Right cardiac atrium (tissue), 5 donors: ENCODE data around the gene ACTN3. TPM values are rescaled to one million over a fixed set of nuclear protein-coding genes. Genes with fewer than 3 reads are reported as not detected.
A peak's percentile ranks its signal among the peaks of the same experiment; 100 is the strongest.
"Not testable (repeated sequence)": the region's sequence is repeated elsewhere in the genome, so short reads cannot be mapped to it uniquely, and the experiment has no call there.

Experiments
- ATAC-seq, 2 donors: fragments of 200-7000 bp; cut with Tn5 transposase; one replicate each; pipeline versions ENCODE4 v1.8.0 to v1.9.1; 2020; ENCODE audit warnings: moderate library complexity in 2 of 2, mild to moderate bottlenecking in 1 of 2
- DNase-seq, 3 donors: peaks; one replicate each; pipeline ENCODE4 v3.0.0-alpha.2; 2020
- H3K27ac ChIP-seq: one replicate; pipeline ENCODE4 v1.5.1; 2013; ENCODE audit warnings: mild to moderate bottlenecking, low read length, control low read depth, moderate library complexity
- H3K27me3 ChIP-seq: one replicate; pipeline ENCODE4 v1.6.1; 2013; ENCODE audit not compliant: control insufficient read depth, insufficient read depth
- H3K4me1 ChIP-seq: one replicate; pipeline ENCODE4 v1.6.1; 2013; ENCODE audit warnings: low read length; ENCODE audit not compliant: control insufficient read depth, insufficient read depth
- H3K4me3 ChIP-seq: one replicate; pipeline ENCODE4 v1.5.1; 2013; ENCODE audit warnings: low read length, control low read depth
- H3K9me3 ChIP-seq: one replicate; pipeline ENCODE4 v1.6.1; 2013; ENCODE audit warnings: low read length; ENCODE audit not compliant: control insufficient read depth
- WGBS: extraction: QIAGEN DNeasy Blood & Tissue Kit; methylation state at CpG from one replicate; pipeline ENCODE4 v1.1.7; 2013; 5-methylcytosine and 5-hydroxymethylcytosine counted together
- intact Hi-C, 4 donors: fragments of 100-400 bp; cut with DNase I; formaldehyde crosslinking; loops; one replicate each; pipeline versions ENCODE4 v1.11.0 to v1.14.0; 2022 to 2023
- polyA plus RNA-seq: library from polyadenylated mRNA; stranded (reverse); fragments of 200-250 nt; gene quantifications from one replicate; pipeline ENCODE4 v1.2.3, GENCODE V29; 2013
- total RNA-seq, 4 donors: library from RNA; stranded (reverse); fragmentation: NEBNext Ultra II Directional; extraction: Animal tissue kit (Norgen Biotek cat#: 25700); gene quantifications; one replicate each; pipeline ENCODE4 v1.2.1, GENCODE V29; 2021
- donor health status: healthy with polysubstance abuse.
- donor health status: DM: no; HTN: yes; CAD: no.
- donor health status: DM: no; HTN: no; CAD: no.
- donor health status: DM: no; HTN: yes; CAD: no; lungs with severe emphysema.
- donor health status: DM: yes; HTN: yes; CAD: no.

The ACTN3 gene
- total and polyA plus RNA-seq, 5 donors, result 0.05 to 0.09 TPM; not detected in 3

DNA sequence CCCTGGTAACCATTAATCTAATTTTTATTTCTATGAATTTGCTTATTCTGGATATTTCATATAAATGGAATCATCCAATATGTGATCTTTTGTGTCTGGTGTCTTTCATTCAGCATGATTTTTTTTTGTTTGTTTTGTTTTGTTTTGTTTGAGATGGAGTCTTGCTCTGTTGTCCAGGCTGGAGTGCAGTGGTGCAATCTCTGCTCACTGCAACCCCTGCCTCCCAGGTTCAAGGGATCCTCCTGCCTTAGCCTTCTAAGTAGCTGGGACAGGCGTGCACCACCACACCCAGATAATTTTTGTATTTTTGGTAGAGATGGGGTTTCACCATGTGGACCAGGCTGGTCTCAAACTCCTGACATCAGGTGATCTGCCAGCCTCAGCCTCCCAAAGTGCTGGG lies 38.7 kb downstream of the ACTN3 start:
- 88% methylated on average over 1 of the region's 1 CpG for WGBS

DNA sequence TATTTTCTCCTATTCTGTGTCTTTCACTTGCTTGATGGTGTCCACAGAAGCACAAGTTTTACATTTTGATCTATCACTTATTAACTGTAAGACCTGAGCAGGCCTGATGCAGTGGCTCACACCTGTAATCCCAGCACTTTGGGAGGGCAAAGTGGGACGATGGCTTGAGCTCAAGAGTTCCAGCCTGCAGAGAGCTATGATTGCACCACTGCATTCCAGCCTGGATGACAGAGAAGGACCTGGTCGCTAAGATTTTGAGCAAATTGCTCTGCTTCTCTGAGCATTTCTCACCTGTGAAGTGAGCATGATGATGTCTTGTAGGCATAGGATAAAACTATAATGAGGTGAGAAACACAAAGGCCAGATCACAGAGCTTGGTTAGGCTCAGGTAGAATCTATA lies 39.4 kb downstream of the ACTN3 start:
- intact Hi-C loops, result no loop called here
- no peak overlapping the region for H3K4me3 ChIP-seq
- DNase-seq (no peak), ATAC-seq (no peak)
- no peaks in the 10 kb centered on the region for H3K4me1 ChIP-seq
- no peak overlapping the region for H3K27ac ChIP-seq
- H3K27me3 ChIP-seq, result no peaks in the 10 kb centered on the region
- H3K9me3 ChIP-seq, result no peaks in the 10 kb centered on the region
- 63% methylated on average over 2 of the region's 2 CpGs for WGBS

More for the DNA sequence above, 38.7 kb downstream of the ACTN3 start:
- H3K9me3 ChIP-seq, H3K27me3 ChIP-seq, H3K4me1 ChIP-seq, H3K4me3 ChIP-seq, H3K27ac ChIP-seq, DNase-seq, intact Hi-C loops, ATAC-seq: not testable (repeated sequence)

DNA sequence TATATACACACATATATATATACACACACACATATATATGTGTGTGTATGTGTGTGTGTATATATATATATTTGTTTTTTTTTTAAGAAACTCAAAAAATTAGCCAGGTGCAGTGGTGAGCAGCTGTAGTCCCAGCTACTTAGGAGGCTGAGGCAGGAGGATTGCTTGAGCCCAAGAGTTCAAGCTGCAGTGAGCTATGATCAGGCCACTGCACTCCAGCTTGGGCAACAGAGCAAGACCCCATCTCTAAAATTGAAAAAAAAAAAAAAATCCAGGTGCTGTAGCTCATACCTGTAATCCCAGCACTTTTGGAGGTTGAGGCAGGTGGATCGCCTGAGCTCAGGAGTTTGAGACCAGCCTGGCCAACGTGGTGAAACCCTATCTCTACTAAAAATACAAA lies 42.6 kb downstream of the ACTN3 start:
- H3K4me3 ChIP-seq, H3K4me1 ChIP-seq, DNase-seq, H3K9me3 ChIP-seq, H3K27ac ChIP-seq, H3K27me3 ChIP-seq, ATAC-seq, intact Hi-C loops: not testable (repeated sequence)
- WGBS, result 77% methylated on average over 2 of the region's 2 CpGs

DNA sequence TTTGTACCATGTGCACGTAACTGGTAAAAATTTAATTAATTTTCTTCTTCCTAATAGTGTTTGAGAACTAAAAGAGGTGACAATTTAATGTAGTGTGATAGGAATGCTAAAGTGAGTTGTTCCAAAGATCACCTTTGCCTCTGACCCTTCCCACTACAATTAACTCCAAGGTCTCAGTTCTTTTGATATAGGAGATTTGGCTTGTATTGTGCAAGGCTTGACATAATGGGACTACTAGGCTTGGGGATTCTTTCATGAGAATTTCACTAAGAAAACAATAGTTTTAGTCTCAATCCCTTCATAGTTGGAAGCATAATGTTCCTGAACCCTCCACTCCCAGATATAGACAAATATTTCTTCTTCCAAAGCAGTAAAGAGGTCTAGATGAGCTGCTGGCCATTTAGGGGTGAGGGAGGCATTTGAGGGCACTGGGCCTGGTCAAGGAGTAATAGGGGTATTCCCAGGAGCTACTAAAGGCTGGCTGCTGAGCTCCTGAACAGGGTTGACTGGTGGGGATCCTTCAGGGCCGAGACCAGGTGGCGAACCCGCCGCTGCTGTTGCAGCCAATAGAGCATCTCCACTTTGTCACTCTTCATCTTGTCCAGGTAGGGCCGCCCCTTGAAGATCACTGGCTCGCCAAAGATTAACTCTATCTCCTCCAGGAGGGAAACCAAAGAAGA lies 43.4 kb downstream of the ACTN3 start:
- DNase-seq, result no peak
- H3K9me3 ChIP-seq, result no peaks in the 10 kb centered on the region
- H3K4me3 ChIP-seq, result no peak overlapping the region
- no peak for ATAC-seq
- no peaks in the 10 kb centered on the region for H3K27me3 ChIP-seq
- intact Hi-C loops, result loop anchor here in 2 of 4 donors (5.0 kb wide), 1 partner anchor 87 kb away; the partner anchor contains the start of gene RBM4B (in 2 of the 2)
- H3K4me1 ChIP-seq, result peaks cover 5% of the 10 kb centered on the region
- 96% methylated on average over 7 of the region's 7 CpGs for WGBS
- H3K27ac ChIP-seq, result no peak overlapping the region

DNA sequence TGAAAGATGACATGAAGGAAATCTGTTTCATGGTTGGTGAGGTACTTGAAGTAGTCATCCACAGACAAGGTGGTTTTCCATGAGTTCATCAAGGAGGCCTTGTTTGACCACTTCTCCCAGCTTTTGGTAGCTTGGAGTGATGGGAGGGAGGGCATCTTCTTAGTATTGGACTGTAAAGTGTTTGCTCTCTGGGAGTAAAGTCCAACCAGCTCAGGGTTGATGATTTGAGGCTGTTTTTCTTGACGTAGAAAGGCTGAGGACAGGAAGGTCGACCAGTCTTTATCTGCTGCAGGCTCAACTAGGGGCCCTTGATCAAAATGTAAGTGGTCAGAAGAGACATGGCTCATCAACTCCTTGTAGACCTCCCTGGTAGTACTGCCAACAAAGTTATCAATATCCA lies 44.5 kb downstream of the ACTN3 start:
- no peak overlapping the region for H3K27ac ChIP-seq
- no peak overlapping the region for H3K4me3 ChIP-seq
- H3K4me1 ChIP-seq, result peaks cover 9% of the 10 kb centered on the region
- H3K27me3 ChIP-seq, result no peaks in the 10 kb centered on the region
- H3K9me3 ChIP-seq, result no peaks in the 10 kb centered on the region
- 93% methylated on average over 2 of the region's 2 CpGs for WGBS
- no peak for ATAC-seq
- no peak for DNase-seq
- intact Hi-C loops, result loop anchor here in 2 of 4 donors (5.0 kb wide), 1 partner anchor 86 kb away; the partner anchor contains the start of gene RBM4B (in 2 of the 2)

DNA sequence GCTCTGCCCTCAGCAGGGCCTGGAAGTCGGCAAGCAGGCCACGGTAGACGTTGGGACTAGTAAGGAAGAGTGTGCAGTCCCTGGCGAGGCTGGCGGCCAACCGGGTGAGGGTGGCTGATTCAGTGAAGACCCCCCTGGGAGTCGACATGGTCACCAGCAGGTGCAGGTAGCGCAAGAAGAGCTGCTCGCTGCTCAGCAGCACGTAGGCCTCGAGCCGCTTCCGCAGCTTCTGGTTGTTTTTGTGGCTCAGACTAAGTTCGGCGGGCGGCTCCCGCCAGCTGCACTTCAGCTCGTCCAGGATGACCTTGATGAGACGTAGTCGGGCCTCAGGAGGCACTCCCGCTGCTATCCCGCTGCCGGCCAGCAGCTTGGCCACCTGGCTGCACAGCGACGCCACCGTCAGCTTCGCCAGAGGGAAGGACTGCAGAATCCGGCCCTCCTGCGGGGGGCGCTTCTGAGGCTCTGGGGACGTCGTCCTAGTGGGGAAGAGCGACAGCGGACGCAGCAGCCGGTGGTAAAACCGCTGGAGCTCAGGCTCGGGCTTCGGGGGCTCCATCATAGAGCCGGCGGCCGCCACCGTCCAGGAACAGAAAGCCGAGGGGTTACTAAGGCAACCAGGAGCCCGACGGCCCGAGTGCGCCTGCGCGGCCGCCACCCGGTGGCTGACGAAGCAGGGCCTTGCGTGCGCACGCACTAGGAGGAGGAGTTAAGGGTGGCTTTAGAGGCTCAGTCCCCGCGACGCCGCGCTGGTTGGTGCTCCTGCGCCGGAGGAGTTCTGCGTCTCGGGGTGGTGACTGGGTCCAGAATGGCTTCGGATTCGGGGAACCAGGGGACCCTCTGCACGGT lies 46.0 kb downstream of the ACTN3 start, which contains the start of the genes CCDC87 and CCS:
Gene CCDC87 (minus strand): TSS at position 607 of the 846 bp plus-strand sequence. CDS start 48 bp downstream, at position 559.
Gene CCS (plus strand): TSS at position 729 of the 846 bp plus-strand sequence. CDS start 77 bp downstream, at position 806.
- intact Hi-C loops, result loop anchor here in 2 of 4 donors (5.0 kb wide), 1 partner anchor 85 kb away; the partner anchor contains the start of gene RBM4B (in 2 of the 2)
- Histone ChIP-seq H3K4me3 (peak within 1 kb of the TSS; percentile 48), H3K4me1 (peaks cover 9% of the 10 kb centered on the region), H3K27ac (peak within 1 kb of the TSS; percentile 37), H3K27me3 (no peaks in the 10 kb centered on the region), H3K9me3 (no peaks in the 10 kb centered on the region)
- peak; percentile 97 to 98 for ATAC-seq
- DNase-seq, result peak; percentile 99 to 100 (median 99)
- 15% methylated on average over 68 of the region's 68 CpGs for WGBS

DNA sequence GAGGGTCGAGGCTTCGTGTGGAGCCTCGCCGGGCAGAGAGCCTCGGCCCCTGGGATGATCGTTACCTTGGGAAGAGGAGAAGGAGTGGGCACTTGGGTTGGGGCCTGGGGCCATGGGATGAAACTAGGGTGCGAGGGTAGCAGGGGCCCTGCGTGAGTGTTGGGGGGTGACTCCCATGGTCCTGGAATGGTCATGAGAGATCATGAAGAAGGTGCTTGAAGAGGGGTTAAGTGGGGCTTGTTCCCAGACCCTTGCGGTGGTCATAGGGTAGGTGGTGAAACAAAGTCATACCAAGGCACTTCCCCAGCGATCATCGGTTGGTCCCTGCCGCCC lies 46.6 kb downstream of the ACTN3 start:
- H3K27me3 ChIP-seq, result no peaks in the 10 kb centered on the region
- H3K4me3 ChIP-seq, result peak overlapping the region; percentile 48
- ATAC-seq (no peak), DNase-seq (no peak)
- peak overlapping the region; percentile 8 for H3K27ac ChIP-seq
- intact Hi-C loops, result loop anchor here in 2 of 4 donors (5.0 kb wide), 1 partner anchor 84 kb away; the partner anchor contains the start of gene RBM4B (in 2 of the 2)
- peaks cover 9% of the 10 kb centered on the region for H3K4me1 ChIP-seq
- WGBS, result 6% methylated on average over 12 of the region's 12 CpGs
- no peaks in the 10 kb centered on the region for H3K9me3 ChIP-seq

DNA sequence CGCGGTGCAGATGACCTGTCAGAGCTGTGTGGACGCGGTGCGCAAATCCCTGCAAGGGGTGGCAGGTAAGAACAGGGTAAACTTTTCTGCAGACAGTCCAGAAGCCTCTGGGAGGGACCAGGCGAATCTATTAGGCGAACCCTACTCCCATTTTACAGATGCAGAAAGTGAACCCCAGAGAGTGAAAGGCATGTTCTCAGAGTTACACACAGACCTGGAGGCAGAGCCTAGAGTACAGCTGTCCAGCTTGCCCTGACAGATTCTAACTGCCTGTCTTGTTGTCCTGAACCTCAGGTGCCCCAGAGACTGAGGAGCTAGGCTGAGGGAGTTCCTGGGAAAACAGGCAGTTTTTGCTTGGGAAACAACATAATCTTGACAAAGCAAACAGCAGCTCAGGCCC lies 46.9 kb downstream of the ACTN3 start:
- Histone ChIP-seq H3K27ac (no peak overlapping the region), H3K9me3 (no peaks in the 10 kb centered on the region), H3K4me3 (peak overlapping the region; percentile 48), H3K4me1 (peaks cover 9% of the 10 kb centered on the region), H3K27me3 (no peaks in the 10 kb centered on the region)
- DNase-seq (no peak), ATAC-seq (no peak)
- 59% methylated on average over 7 of the region's 7 CpGs for WGBS
- intact Hi-C loops, result loop anchor here in 2 of 4 donors (5.0 kb wide), 1 partner anchor 84 kb away; the partner anchor contains the start of gene RBM4B (in 2 of the 2)

DNA sequence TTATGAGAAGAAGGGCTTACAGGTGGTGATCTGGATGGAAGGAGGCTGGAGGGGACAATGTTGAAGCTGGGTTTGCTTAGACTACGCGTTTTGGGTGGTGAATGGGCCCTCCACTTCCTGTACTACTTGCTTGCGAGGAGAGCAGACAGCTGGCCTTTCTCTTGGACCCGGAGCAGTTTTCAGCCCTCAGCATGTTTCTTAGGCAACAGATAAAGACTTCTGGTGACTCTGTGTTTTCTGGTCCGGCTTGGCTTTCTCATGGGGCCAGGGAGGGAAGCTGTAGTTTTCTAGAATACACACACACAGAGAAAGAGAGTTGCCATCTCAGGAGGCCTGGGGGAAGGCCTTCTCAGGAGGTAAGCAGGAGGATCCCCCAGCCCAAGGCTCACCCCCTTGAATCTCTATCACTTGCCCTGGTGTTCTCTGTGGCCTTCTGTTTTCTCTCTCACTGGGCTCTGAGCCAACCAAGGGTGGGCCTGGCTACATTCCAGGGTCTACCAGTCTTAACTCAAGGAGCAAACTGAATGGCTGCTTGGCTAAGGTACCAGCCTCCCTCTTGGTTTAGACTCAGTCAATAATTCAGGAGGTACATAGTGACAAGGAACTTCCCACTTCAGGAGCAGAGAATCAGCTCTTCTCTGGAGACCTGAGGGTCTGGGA lies 48.7 kb downstream of the ACTN3 start:
- no peaks in the 10 kb centered on the region for H3K9me3 ChIP-seq
- H3K4me3 ChIP-seq, result no peak overlapping the region
- intact Hi-C loops, result no loop called here
- ATAC-seq (peak; percentile 40 to 75), DNase-seq (peak; percentile 77 to 87 (median 79))
- H3K27ac ChIP-seq, result peak overlapping the region; percentile 87
- peaks cover 9% of the 10 kb centered on the region for H3K4me1 ChIP-seq
- 44% methylated on average over 5 of the region's 5 CpGs for WGBS
- no peaks in the 10 kb centered on the region for H3K27me3 ChIP-seq

DNA sequence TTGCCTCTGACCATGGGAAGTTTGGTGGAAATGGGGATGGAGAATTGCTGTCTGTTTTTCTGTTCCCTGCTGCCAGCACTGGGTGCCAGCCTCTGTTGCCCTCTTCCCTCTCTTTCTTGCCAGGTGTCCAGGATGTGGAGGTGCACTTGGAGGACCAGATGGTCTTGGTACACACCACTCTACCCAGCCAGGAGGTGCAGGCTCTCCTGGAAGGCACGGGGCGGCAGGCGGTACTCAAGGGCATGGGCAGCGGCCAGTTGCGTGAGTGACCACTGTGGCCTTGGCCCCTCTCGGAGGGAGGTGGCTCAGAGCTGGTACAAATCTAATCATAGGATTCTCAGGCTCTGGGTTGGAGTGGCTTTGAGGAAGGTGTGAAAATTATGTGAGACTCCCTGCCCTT lies 52.3 kb downstream of the ACTN3 start:
- Histone ChIP-seq H3K27me3 (no peaks in the 10 kb centered on the region), H3K27ac (no peak overlapping the region), H3K4me1 (peaks cover 7% of the 10 kb centered on the region), H3K9me3 (no peaks in the 10 kb centered on the region), H3K4me3 (no peak overlapping the region)
- no peak for ATAC-seq
- intact Hi-C loops, result no loop called here
- WGBS, result 92% methylated on average over 6 of the region's 6 CpGs
- no peak for DNase-seq
